ENCODE data around the gene RIC3.

DNA sequence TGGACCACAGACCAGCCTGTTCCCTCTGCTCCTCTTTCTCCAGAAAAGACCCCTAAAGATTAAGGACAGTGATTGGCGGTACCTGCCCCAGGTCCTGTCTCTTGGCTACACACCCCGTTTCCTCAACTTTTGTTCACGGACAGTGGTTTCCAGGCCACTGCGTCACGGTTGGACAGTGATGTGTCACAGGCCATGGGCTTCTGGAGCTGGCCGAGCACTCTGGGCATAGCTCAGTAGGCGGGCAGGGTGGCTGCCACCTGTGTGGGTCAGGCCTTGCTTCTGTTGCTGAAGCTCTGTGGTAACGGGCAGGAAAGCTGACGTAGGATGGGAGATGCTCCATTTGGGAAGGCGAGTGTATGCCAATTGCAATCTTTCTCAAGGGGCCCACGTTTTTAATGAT is 74.2 kb downstream of the RIC3 start:
- TF ChIP-seq CTCF (IDR thresholded peaks at IDR 0.05), result no peak
- no peak for TF ChIP-seq POLR2A (IDR thresholded peaks at IDR 0.05)

Data from esophagus squamous epithelium (tissue), 4 donors.